A549 (cell line): ENCODE measurements around the gene TOPBP1. TPM values are rescaled to one million over a fixed set of nuclear protein-coding genes. Genes with fewer than 3 reads are reported as not detected.

Source experiments
- ATAC-seq, 2 experiments: fragments of 200-7000 bp in 1 of 2; fragments of >200 bp in 1 of 2; cut with Nextera tagmentation in 1 of 2; cut with Tn5 transposase in 1 of 2; 3 replicates each; pipeline versions ENCODE4 v1.8.0 to v1.9.1; 2018 to 2020; ENCODE audit warnings: mild to moderate bottlenecking in 1 of 2, moderate library complexity in 1 of 2
- CTCF ChIA-PET: fragments of 300-600 bp; sonication (Branson Sonifier 250); formaldehyde crosslinking; extraction: SDS; loops from one replicate; lab custom pipeline; 2021; ENCODE audit warnings: antibody characterized with exemption, inconsistent platforms; lab: Yijun Ruan, JAX
- POLR2A ChIA-PET: fragments of 350-600 bp; formaldehyde crosslinking; extraction: SDS; loops from one replicate; lab custom pipeline; 2021; ENCODE audit warnings: antibody characterized with exemption, inconsistent platforms; lab: Yijun Ruan, JAX
- DNase-seq, 2 experiments: peaks; one replicate each; pipeline versions ENCODE4 v3.0.0 to v3.0.0-alpha.2; 2011 to 2016; ENCODE audit warnings: low read depth in 1 of 2, low spot score in 1 of 2
- FAIRE-seq: peaks from 2 replicates; lab custom pipeline; 2011; peaks lifted over from hg19 to GRCh38; lab: Jason Lieb, UNC
- H3K27ac ChIP-seq, 2 experiments: fragments of >200 bp; sonication (Bioruptor Twin); formaldehyde crosslinking; 3 replicates each; pipeline ENCODE4 v1.5.1; 2016 to 2017
- H3K4me1 ChIP-seq: fragments of >200 bp; sonication (Bioruptor Twin); formaldehyde crosslinking; 3 replicates; pipeline ENCODE4 v1.6.1; 2016
- H3K4me2 ChIP-seq: fragments of >200 bp; sonication (Bioruptor Twin); formaldehyde crosslinking; 3 replicates; pipeline ENCODE4 v1.6.1; 2016
- H3K4me3 ChIP-seq: fragments of >200 bp; sonication (Bioruptor Twin); formaldehyde crosslinking; 3 replicates; pipeline ENCODE4 v1.5.1; 2016
- H3K9me3 ChIP-seq: fragments of >200 bp; sonication (Bioruptor Twin); formaldehyde crosslinking; 3 replicates; pipeline ENCODE4 v1.6.1; 2016
- CEBPB ChIP-seq, 2 experiments: fragments of >200 bp in 1 of 2; sonication (Bioruptor Twin) in 1 of 2; formaldehyde crosslinking in 1 of 2; IDR thresholded peaks; 2 replicates each; pipeline ENCODE4 v1.6.1; 2012 to 2016
- CHD2 ChIP-seq: fragments of 150-350 bp; IDR thresholded peaks from 2 replicates; pipeline ENCODE4 v1.6.1; 2014; ENCODE audit warnings: low read length; ENCODE audit not compliant: partially characterized antibody
- CTCF ChIP-seq: fragments of >200 bp; sonication (Bioruptor Twin); formaldehyde crosslinking; IDR thresholded peaks from 3 replicates; pipeline ENCODE4 v1.5.1; 2016
- E2F6 ChIP-seq: IDR thresholded peaks from 2 replicates; pipeline ENCODE4 v1.6.1; 2012; ENCODE audit warnings: low read depth, borderline replicate concordance
- EHF ChIP-seq: fragments of 250-450 bp; sonication (Bioruptor Pico); IDR thresholded peaks from 2 replicates; pipeline ENCODE4 v1.5.0; 2020; ENCODE audit warnings: mild to moderate bottlenecking
- EHMT2 ChIP-seq: fragments of 200-600 bp; sonication (generic); IDR thresholded peaks from 2 replicates; pipeline ENCODE4 v1.6.1; 2016; ENCODE audit warnings: antibody characterized with exemption, low read depth, mild to moderate bottlenecking, moderate library complexity
- EP300 ChIP-seq, 2 experiments: fragments of >200 bp; sonication (Bioruptor Twin); formaldehyde crosslinking; IDR thresholded peaks; 2 replicates in 1 of 2; 3 replicates in 1 of 2; pipeline ENCODE4 v1.6.1; 2016 to 2017
- ESRRA ChIP-seq: fragments of 150-350 bp; IDR thresholded peaks from 2 replicates; pipeline ENCODE4 v1.6.1; 2014; ENCODE audit warnings: mild to moderate bottlenecking, low read length, borderline replicate concordance
- FOSB ChIP-seq: fragments of 250-450 bp; sonication (Bioruptor Pico); IDR thresholded peaks from 2 replicates; pipeline ENCODE4 v1.5.0; 2020; ENCODE audit warnings: mild to moderate bottlenecking, moderate library complexity
- FOSL2 ChIP-seq, 2 experiments: fragments of 450-650 bp in 1 of 2; fragments of >200 bp in 1 of 2; sonication (Bioruptor Twin) in 1 of 2; formaldehyde crosslinking; IDR thresholded peaks; 2 replicates each; pipeline versions ENCODE4 v1.5.0 to v1.6.1; 2016 to 2020; ENCODE audit warnings: mild to moderate bottlenecking in 1 of 2, moderate library complexity in 1 of 2
- FOXS1 ChIP-seq: fragments of 250-450 bp; sonication (Bioruptor Pico); IDR thresholded peaks from 2 replicates; pipeline ENCODE4 v1.5.0; 2020; ENCODE audit warnings: mild to moderate bottlenecking, moderate library complexity
- JUN ChIP-seq, 2 experiments: fragments of >200 bp; sonication (Bioruptor Twin); formaldehyde crosslinking; IDR thresholded peaks; 2 replicates in 1 of 2; 3 replicates in 1 of 2; pipeline ENCODE4 v1.6.1; 2016 to 2017
- KDM1A ChIP-seq: fragments of 200-600 bp; sonication (generic); IDR thresholded peaks from 2 replicates; pipeline ENCODE4 v1.6.1; 2016; ENCODE audit warnings: low read depth, mild to moderate bottlenecking
- KDM5A ChIP-seq: fragments of 200-600 bp; sonication (generic); IDR thresholded peaks from 2 replicates; pipeline ENCODE4 v1.6.1; 2016; ENCODE audit warnings: antibody characterized with exemption, mild to moderate bottlenecking
- MAFK ChIP-seq: fragments of 450-650 bp; IDR thresholded peaks from 2 replicates; pipeline ENCODE4 v1.6.1; 2014; ENCODE audit not compliant: partially characterized antibody
- MYC ChIP-seq: IDR thresholded peaks from 2 replicates; pipeline ENCODE4 v1.6.1; 2012; ENCODE audit warnings: mild to moderate bottlenecking, inconsistent platforms, low read length, improper control_type of control experiment, borderline replicate concordance
- NFE2L2 ChIP-seq: fragments of 150-350 bp; conservative IDR thresholded peaks from 2 replicates; pipeline ENCODE4 v1.6.1; 2014; ENCODE audit warnings: low read length
- PBX3 ChIP-seq: IDR thresholded peaks from 2 replicates; pipeline ENCODE4 v1.6.1; 2012
- PHF8 ChIP-seq: fragments of 200-600 bp; sonication (generic); IDR thresholded peaks from 2 replicates; pipeline ENCODE4 v1.6.1; 2016; ENCODE audit warnings: low read depth, mild to moderate bottlenecking, antibody characterized with exemption, moderate library complexity, borderline replicate concordance
- RFX5 ChIP-seq: fragments of 450-650 bp; IDR thresholded peaks from 2 replicates; pipeline ENCODE4 v1.7.1; 2014; ENCODE audit warnings: antibody characterized with exemption, mild to moderate bottlenecking, moderate library complexity
- SMC3 ChIP-seq: fragments of >200 bp; sonication (Bioruptor Twin); formaldehyde crosslinking; IDR thresholded peaks from 3 replicates; pipeline ENCODE4 v1.6.1; 2018; ENCODE audit warnings: inconsistent platforms
- SREBF2 ChIP-seq: fragments of 450-650 bp; IDR thresholded peaks from 2 replicates; pipeline ENCODE4 v1.6.1; 2014; ENCODE audit warnings: mild to moderate bottlenecking, moderate library complexity
- TP53 ChIP-seq: fragments of 250-450 bp; sonication (Bioruptor Pico); IDR thresholded peaks from 2 replicates; pipeline ENCODE4 v1.5.0; 2021; ENCODE audit warnings: mild to moderate bottlenecking, moderate library complexity
- ZNF302 ChIP-seq: fragments of 250-450 bp; sonication (Bioruptor Pico); IDR thresholded peaks from 2 replicates; pipeline ENCODE4 v1.9.0; 2021; ENCODE audit warnings: inconsistent platforms, mild to moderate bottlenecking, moderate library complexity
- ZSCAN20 ChIP-seq: fragments of 250-450 bp; sonication (Bioruptor Pico); IDR thresholded peaks from 2 replicates; pipeline ENCODE4 v1.8.0; 2022; ENCODE audit warnings: mild to moderate bottlenecking, moderate library complexity
- WGBS: methylation state at CpG from one replicate; pipeline ENCODE4 v1.1.6; 2017; ENCODE audit errors: missing lambda C conversion rate; 5-methylcytosine and 5-hydroxymethylcytosine counted together
- polyA plus RNA-seq, 4 experiments: library from polyadenylated mRNA; depleted of rRNA in 3 of 4; stranded (reverse); fragments of >200 nt; fragmentation: RNase III in 1 of 4; extraction: RNeasy Plus Mini Kit Qiagen cat#74134 plus additional on column Dnase treatment in 1 of 4; gene quantifications; 2 replicates in 3 of 4; 3 replicates in 1 of 4; pipeline ENCODE4 v1.2.3, GENCODE V29; 2011 to 2017

The TOPBP1 gene
- polyA plus RNA-seq, 2 of the 4 experiments (the other 2 are of a cell fraction) = 32.6 to 56.2 TPM

GRCh38 chr3:133627789-133628188 is 34.0 kb downstream of the TOPBP1 start:
- H3K9me3 ChIP-seq = no peaks in the 10 kb centered on the region
- ATAC-seq = no peak

GRCh38 chr3:133620066-133620784 is 41.5 kb downstream of the TOPBP1 start:
- H3K4me3 ChIP-seq = no peak overlapping the region
- DNase-seq (no peak), ATAC-seq (no peak), FAIRE-seq (no peak)
- CTCF ChIA-PET = no interaction called here
- no peaks in the 10 kb centered on the region for H3K4me1 ChIP-seq
- no peak overlapping the region for H3K4me2 ChIP-seq
- POLR2A ChIA-PET = no interaction called here
- no peak overlapping the region for H3K27ac ChIP-seq
- TF ChIP-seq CEBPB (IDR thresholded peaks at IDR 0.05) = no peak
- TF ChIP-seq CTCF = no peak
- no peak for TF ChIP-seq PBX3
- no peak for TF ChIP-seq FOSB (CRISPR knock-in tag)
- TF ChIP-seq EHMT2 = no peak
- TF ChIP-seq ESRRA = no peak
- TF ChIP-seq SREBF2 = no peak
- no peak for TF ChIP-seq KDM5A
- no peak for TF ChIP-seq KDM1A
- WGBS = 96% methylated on average over 13 of the region's 13 CpGs
- H3K9me3 ChIP-seq = no peaks in the 10 kb centered on the region

More at GRCh38 chr3:133627789-133628188, 34.0 kb downstream of the TOPBP1 start:
- POLR2A ChIA-PET = no interaction called here
- Histone ChIP-seq H3K4me3 (no peak overlapping the region), H3K4me2 (no peak overlapping the region), H3K4me1 (peaks cover 7% of the 10 kb centered on the region; the same call in 1 of the 3 replicates), H3K27ac (no peak overlapping the region)
- DNase-seq = no peak
- no peak for TF ChIP-seq FOXS1 (CRISPR knock-in tag)
- no peak for FAIRE-seq
- CTCF ChIA-PET = no interaction called here

GRCh38 chr3:133611534-133611933 is 50.2 kb downstream of the TOPBP1 start:
- WGBS = 93% methylated on average over 2 of the region's 2 CpGs
- no peak for FAIRE-seq
- POLR2A ChIA-PET = no interaction called here

GRCh38 chr3:133610031-133610430 is 51.7 kb downstream of the TOPBP1 start:
- POLR2A ChIA-PET = no interaction called here

More at GRCh38 chr3:133611534-133611933, 50.2 kb downstream of the TOPBP1 start:
- TF ChIP-seq JUN (IDR thresholded peaks at IDR 0.05) = no peak
- no peak for TF ChIP-seq RFX5
- TF ChIP-seq MAFK = peak; percentile 27
- TF ChIP-seq SMC3 = no peak
- DNase-seq = no peak
- no peak overlapping the region for H3K27ac ChIP-seq
- CTCF ChIA-PET = interaction anchor here (0.6 kb wide), 1 partner anchor 570 kb away, joined by 3 read pairs; no protein-coding TSS in a partner anchor
- H3K4me1 ChIP-seq = no peaks in the 10 kb centered on the region
- H3K4me2 ChIP-seq = no peak overlapping the region
- no peaks in the 10 kb centered on the region for H3K9me3 ChIP-seq
- no peak for ATAC-seq
- H3K4me3 ChIP-seq = no peak overlapping the region

More at GRCh38 chr3:133610031-133610430, 51.7 kb downstream of the TOPBP1 start:
- Histone ChIP-seq H3K4me3 (no peak overlapping the region), H3K4me1 (no peaks in the 10 kb centered on the region), H3K9me3 (no peaks in the 10 kb centered on the region), H3K4me2 (no peak overlapping the region), H3K27ac (no peak overlapping the region)
- no peak for DNase-seq
- ATAC-seq = no peak
- TF ChIP-seq EHF (CRISPR knock-in tag) = no peak
- TF ChIP-seq E2F6 = no peak
- TF ChIP-seq NFE2L2 = no peak
- no peak for TF ChIP-seq TP53
- TF ChIP-seq PBX3 = no peak
- TF ChIP-seq ZNF302 = no peak
- no peak for TF ChIP-seq FOSL2 (IDR thresholded peaks at IDR 0.05)
- TF ChIP-seq FOSL2 (CRISPR knock-in tag; IDR thresholded peaks at IDR 0.05) = no peak
- no peak for TF ChIP-seq ZSCAN20
- no peak for TF ChIP-seq SREBF2
- no peak for TF ChIP-seq CEBPB (IDR thresholded peaks at IDR 0.05)
- no peak for TF ChIP-seq CHD2
- TF ChIP-seq EP300 (IDR thresholded peaks at IDR 0.05) = no peak
- TF ChIP-seq MYC = no peak
- no peak for TF ChIP-seq MAFK
- TF ChIP-seq PHF8 = no peak
- CTCF ChIA-PET = no interaction called here
- FAIRE-seq = no peak
